KOPT-K1 (cell line): ENCODE results near the gene CRMP1.
"Not testable (repeated sequence)": the region's sequence is repeated elsewhere in the genome, so short reads cannot be mapped to it uniquely, and the experiment has no call there.

Source experiments
- H3K27ac ChIP-seq: fragments of 200-600 bp; sonication (generic); 2 replicates; pipeline ENCODE4 v1.5.1; 2016; ENCODE audit warnings: antibody characterized with exemption, mild to moderate bottlenecking, low read depth, low read length; ENCODE audit not compliant: poor library complexity, severe bottlenecking
- H3K36me3 ChIP-seq: fragments of 200-600 bp; sonication (generic); 2 replicates; pipeline ENCODE4 v1.5.1; 2017; ENCODE audit warnings: antibody characterized with exemption, mild to moderate bottlenecking, low read length, moderate library complexity; ENCODE audit not compliant: insufficient read depth
- H3K9me3 ChIP-seq: fragments of 200-600 bp; sonication (generic); 2 replicates; pipeline ENCODE4 v1.5.1; 2017; ENCODE audit warnings: antibody characterized with exemption, low read length, mild to moderate bottlenecking; ENCODE audit not compliant: insufficient read depth, poor library complexity, severe bottlenecking

CRMP1 gene

GRCh38 chr4:5815641-5816040, 77.2 kb downstream of the CRMP1 start:
- no peak overlapping the region for H3K27ac ChIP-seq
- no peaks in the 10 kb centered on the region for H3K36me3 ChIP-seq

GRCh38 chr4:5814421-5814820, 78.5 kb downstream of the CRMP1 start:
- no peak overlapping the region for H3K27ac ChIP-seq
- H3K36me3 ChIP-seq, result no peaks in the 10 kb centered on the region
- no peaks in the 10 kb centered on the region for H3K9me3 ChIP-seq

More at GRCh38 chr4:5815641-5816040, 77.2 kb downstream of the CRMP1 start:
- H3K9me3 ChIP-seq, result no peaks in the 10 kb centered on the region

- Histone ChIP-seq H3K36me3 (no peaks in the 10 kb centered on the region), H3K9me3 (no peaks in the 10 kb centered on the region), H3K27ac (no peak overlapping the region)
Measured at GRCh38 chr4:5813882-5814255, 79.0 kb downstream of the CRMP1 start.

- Histone ChIP-seq H3K27ac (no peak overlapping the region), H3K36me3 (no peaks in the 10 kb centered on the region), H3K9me3 (no peaks in the 10 kb centered on the region)
Measured at GRCh38 chr4:5812506-5813229, 80.2 kb downstream of the CRMP1 start.

- H3K27ac ChIP-seq, H3K36me3 ChIP-seq, H3K9me3 ChIP-seq: not testable (repeated sequence)
Measured at GRCh38 chr4:5812057-5812456, 80.8 kb downstream of the CRMP1 start.

- Histone ChIP-seq H3K27ac (no peak overlapping the region), H3K36me3 (no peaks in the 10 kb centered on the region), H3K9me3 (no peaks in the 10 kb centered on the region)
Measured at GRCh38 chr4:5810770-5811430, 82.0 kb downstream of the CRMP1 start.

- no peaks in the 10 kb centered on the region for H3K9me3 ChIP-seq
- no peaks in the 10 kb centered on the region for H3K36me3 ChIP-seq
- H3K27ac ChIP-seq, result no peak overlapping the region
Measured at GRCh38 chr4:5810151-5810550, 82.7 kb downstream of the CRMP1 start.

- no peak overlapping the region for H3K27ac ChIP-seq
- H3K36me3 ChIP-seq, result no peaks in the 10 kb centered on the region
- H3K9me3 ChIP-seq, result no peaks in the 10 kb centered on the region
Measured at GRCh38 chr4:5809216-5809776, 83.6 kb downstream of the CRMP1 start.

GRCh38 chr4:5808081-5808741, 84.7 kb downstream of the CRMP1 start:
- Histone ChIP-seq H3K27ac (no peak overlapping the region), H3K9me3 (no peaks in the 10 kb centered on the region), H3K36me3 (no peaks in the 10 kb centered on the region)

- Histone ChIP-seq H3K27ac (no peak overlapping the region), H3K36me3 (no peaks in the 10 kb centered on the region), H3K9me3 (no peaks in the 10 kb centered on the region)
Measured at GRCh38 chr4:5805270-5805669, 87.6 kb downstream of the CRMP1 start.

GRCh38 chr4:5804656-5805055, 88.2 kb downstream of the CRMP1 start:
- H3K27ac ChIP-seq, result no peak overlapping the region
- H3K9me3 ChIP-seq, result no peaks in the 10 kb centered on the region
- H3K36me3 ChIP-seq, result no peaks in the 10 kb centered on the region

- no peaks in the 10 kb centered on the region for H3K36me3 ChIP-seq
- H3K9me3 ChIP-seq, result no peaks in the 10 kb centered on the region
- no peak overlapping the region for H3K27ac ChIP-seq
Measured at GRCh38 chr4:5802565-5802964, 90.3 kb downstream of the CRMP1 start.

GRCh38 chr4:5801696-5802095, 91.2 kb downstream of the CRMP1 start:
- Histone ChIP-seq H3K9me3 (no peaks in the 10 kb centered on the region), H3K36me3 (no peaks in the 10 kb centered on the region)

GRCh38 chr4:5800496-5800895, 92.4 kb downstream of the CRMP1 start:
- peaks cover 3% of the 10 kb centered on the region for H3K9me3 ChIP-seq
- no peaks in the 10 kb centered on the region for H3K36me3 ChIP-seq

More at GRCh38 chr4:5801696-5802095, 91.2 kb downstream of the CRMP1 start:
- H3K27ac ChIP-seq, result no peak overlapping the region

GRCh38 chr4:5799406-5799805, 93.5 kb downstream of the CRMP1 start:
- H3K36me3 ChIP-seq, result no peaks in the 10 kb centered on the region
- H3K9me3 ChIP-seq, result peaks cover 7% of the 10 kb centered on the region
- no peak overlapping the region for H3K27ac ChIP-seq

More at GRCh38 chr4:5800496-5800895, 92.4 kb downstream of the CRMP1 start:
- H3K27ac ChIP-seq, result no peak overlapping the region
